Hypothalamus (tissue), 51 donors: Measurements from ENCODE around the gene ANO3.
A peak's percentile ranks its signal among the peaks of the same experiment; 100 is the strongest.

ENCODE experiments used
- DNase-seq, 51 donors: peaks; one replicate each; lab custom pipeline; 2025; lab: John Stamatoyannopoulos, UW

ANO3 gene

GRCh38 chr11:26480041-26480440, 148.1 kb downstream of the ANO3 start:
- no peak for DNase-seq

- no peak for DNase-seq
Observed at GRCh38 chr11:26483108-26483507, 151.2 kb downstream of the ANO3 start.

DNA sequence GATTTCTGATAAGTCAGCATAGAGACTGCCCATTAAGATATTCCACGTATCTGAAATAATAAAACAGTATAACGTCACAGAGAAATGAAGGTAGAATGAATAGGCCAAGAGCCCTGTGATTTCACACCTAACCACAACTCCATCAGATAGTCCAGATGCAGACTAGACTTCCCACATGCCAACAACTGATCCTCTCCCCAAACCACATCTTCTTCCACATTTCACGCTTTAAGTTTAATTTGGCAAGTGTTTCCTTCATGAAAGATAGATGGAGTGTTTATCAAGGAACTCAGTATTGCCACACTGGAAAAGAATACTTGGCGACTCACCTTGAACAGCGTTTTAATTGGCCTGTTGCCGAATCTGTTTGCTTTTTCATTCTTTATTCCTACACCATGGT, 158.6 kb downstream of the ANO3 start:
- no peak for DNase-seq

GRCh38 chr11:26493616-26494015, 161.7 kb downstream of the ANO3 start:
- no peak for DNase-seq

DNA sequence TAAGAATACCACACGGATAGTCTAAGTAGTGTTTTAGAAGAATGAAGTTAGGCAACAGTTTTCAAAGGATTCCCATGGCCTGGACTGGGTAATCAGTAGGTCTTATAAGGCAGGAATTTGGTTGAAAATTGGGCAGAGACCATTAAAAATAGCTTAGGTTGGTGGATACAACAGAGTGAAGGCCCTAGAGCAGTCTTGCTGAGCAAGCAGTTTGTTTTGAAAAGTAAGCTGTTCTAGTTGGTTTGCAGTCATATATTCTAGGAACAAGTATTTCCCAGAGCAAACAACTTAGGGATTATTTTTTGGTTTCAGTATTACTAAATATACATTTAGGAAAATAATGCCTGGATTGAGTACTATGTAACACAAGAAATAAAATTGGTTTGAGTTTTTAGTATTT, 175.3 kb downstream of the ANO3 start:
- no peak for DNase-seq

GRCh38 chr11:26510164-26510563, 178.2 kb downstream of the ANO3 start:
- DNase-seq: no peak

DNA sequence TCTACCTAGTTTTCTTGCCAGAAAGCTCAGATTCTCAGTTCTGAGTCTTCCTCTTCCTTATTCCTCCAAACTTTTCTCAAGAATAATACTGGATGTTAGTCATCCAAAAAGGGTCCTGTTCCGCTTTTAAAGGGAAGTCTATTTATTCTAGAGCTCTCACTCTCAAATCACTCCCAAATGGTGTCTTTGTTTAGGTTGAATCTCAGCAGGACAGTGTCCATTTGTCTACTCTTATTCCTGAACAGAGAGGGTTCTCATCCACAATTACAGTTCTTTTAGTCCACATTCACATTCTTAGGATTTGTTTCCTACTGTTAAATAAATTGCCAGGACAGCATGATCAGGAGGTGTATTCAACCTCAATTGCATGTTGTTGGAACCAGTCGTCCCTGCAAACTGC, 178.8 kb downstream of the ANO3 start:
- DNase-seq: no peak

DNA sequence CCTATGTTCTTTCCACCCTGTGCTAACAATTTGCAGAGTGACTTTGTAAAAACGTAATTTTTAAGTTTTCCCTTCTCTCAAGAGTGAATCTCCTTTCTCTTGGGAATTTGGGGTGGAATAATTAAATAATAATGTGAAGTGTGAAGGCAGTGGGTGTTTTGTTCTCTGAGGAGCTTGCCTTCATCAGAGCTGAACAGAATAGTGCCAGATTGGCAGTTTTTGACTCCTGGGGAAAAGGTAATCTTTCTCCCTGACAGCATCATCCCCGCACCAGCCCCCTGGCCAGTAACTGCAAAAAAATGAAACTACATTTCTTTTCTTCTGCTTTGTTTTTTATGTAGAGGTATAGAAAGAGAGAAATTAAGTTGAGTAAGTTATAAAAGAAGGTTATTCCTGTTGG, 180.3 kb downstream of the ANO3 start:
- DNase-seq: no peak

DNA sequence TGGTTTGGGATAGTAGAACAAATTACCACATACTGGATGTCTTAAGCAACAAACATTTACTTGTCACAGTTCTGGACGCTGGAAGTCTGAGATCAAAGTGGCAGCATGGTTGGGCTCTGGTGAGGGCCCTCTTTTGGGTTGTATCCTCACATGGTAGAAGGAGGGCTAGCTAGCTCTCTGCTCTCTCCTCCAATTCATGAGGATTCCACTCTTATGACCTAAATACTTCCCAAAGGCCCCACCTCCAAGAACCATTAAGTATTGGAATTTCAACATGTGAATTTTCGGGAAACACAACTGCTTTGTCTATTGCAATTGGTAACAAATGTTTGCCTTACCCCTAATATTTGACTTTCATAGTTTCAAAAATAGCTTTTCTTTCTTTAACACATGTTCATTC, 187.5 kb downstream of the ANO3 start:
- DNase-seq: no peak

DNA sequence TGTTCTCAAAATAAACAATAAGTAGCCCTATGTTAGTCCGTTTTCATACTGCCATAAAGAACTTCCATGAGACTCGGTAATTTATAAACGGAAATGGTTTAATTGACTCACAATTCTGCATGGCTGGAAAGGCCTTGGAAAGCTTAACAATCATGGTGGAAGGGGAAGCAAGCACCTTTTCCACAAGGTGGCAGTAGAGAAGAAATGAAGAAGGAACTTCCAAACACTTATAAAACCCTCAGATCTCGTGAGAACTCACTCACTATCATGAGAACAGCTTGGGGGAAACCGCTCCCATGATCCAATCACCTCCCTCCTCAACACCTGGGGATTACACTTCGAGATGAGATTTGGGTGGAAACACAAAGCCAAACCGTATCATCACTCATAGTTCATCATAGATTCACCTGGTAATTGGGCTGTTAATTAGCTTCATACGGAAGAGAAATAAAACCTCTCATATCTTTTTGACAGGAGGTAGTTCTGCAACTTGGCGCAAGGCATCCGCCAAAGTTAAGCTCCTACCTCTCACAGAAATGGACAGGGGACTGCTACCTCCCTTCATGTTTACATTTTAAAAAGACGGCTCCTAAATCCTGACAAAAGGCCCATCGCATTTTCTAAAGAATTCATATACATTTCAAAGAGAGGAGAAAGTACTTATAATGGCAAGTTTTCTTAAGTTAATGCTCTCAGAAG, 191.1 kb downstream of the ANO3 start:
- DNase-seq: no peak

DNA sequence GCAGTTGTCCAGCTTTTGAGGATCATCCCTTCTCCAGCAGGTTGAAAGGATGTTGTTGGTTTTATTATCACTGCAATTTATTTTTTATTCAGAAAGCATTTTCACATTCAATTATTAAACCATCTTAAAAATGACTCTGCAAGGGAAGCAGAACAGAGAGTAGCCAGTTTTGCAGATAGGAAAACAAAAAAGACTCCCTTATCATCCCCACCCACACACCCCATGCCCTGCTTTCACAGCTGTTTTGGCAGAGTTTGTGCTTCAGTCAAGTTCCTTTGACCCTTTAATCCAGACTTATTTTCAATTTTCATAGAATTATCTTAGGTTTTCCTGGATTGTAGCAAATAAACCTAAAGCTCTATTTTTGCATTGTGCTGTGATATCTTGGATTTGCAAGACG, 195.8 kb downstream of the ANO3 start:
- DNase-seq: no peak

- DNase-seq: no peak
Observed at GRCh38 chr11:26537341-26537740, 205.4 kb downstream of the ANO3 start.

DNA sequence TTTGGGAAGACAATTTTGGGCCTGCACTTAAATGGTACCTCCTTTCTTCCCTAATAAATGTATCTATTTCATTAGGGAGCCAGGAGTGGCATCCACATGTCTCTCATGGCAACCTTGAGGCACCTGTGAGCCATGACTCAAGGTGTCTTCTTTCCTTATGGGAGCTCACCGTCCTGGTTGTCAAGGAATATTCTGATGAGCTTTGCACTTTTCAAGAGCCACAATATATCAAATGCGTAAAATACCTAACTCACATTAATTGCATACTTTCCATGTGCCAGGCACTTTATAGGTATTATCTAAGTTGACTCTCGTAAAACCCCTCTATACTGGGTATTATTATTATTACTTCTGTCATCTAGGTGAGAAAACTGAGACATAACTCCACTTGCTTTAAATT, 207.6 kb downstream of the ANO3 start:
- no peak for DNase-seq

DNA sequence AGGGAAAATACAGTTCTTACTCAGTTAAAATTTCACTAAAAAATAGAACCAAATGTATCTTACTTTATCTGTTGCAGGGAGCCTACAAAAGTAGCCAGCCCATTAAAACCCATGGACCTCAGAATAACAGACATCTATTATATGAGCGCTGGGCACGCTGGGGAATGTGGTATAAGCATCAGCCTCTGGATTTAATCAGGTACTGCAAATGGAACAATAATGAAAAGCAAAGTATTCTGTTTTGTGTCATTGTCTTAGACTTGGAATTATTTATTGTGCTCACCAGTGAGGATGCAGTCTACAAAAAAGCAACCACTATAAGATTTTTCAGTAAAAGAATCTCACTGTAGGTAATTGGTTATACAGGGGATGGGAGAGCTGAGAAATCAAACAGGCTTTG, 209.9 kb downstream of the ANO3 start:
- DNase-seq: no peak

DNA sequence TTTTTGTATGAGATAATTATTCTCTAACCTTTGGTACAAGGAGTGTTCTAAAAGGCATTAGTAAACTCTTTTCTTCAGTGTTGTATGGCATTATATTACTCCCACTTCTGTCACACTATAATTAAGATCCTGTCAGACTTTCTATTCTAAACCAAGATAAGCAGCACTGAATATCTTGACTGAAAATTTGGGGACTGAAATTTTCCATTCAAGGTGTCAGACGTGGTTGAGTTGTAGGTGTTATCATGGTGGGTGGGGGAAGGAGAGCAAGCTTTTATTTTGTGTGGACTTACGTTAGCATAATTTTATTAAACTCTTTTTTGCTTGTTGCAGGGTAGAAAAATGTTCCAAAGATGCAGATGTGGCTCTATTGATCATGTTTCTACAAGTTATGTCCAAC, 217.2 kb downstream of the ANO3 start:
- peak in 1 of 51 donors; percentile 29 for DNase-seq

GRCh38 chr11:26550022-26550421, 218.1 kb downstream of the ANO3 start:
- no peak for DNase-seq

GRCh38 chr11:26551186-26551801, 219.4 kb downstream of the ANO3 start:
- DNase-seq: no peak

DNA sequence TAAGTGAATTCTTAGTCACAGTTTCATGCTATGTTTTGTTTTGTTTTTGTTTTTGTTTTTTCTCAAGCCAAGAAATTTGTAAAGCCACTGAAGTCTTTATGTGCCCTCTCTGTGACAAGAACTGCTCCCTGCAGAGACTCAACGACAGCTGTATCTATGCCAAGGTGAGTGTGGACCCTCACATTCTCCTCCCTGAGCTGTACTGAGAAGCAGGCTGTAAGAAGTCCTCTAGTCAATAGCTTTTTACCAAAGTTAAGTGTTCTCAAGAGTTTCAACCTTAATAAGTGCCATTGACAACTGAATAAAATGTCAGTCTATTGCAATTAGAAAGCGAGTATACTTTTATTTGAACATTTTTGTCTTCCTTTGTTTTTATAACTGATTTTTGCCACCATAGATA, 221.3 kb downstream of the ANO3 start:
- DNase-seq: no peak

GRCh38 chr11:26554455-26554854, 222.5 kb downstream of the ANO3 start:
- no peak for DNase-seq

DNA sequence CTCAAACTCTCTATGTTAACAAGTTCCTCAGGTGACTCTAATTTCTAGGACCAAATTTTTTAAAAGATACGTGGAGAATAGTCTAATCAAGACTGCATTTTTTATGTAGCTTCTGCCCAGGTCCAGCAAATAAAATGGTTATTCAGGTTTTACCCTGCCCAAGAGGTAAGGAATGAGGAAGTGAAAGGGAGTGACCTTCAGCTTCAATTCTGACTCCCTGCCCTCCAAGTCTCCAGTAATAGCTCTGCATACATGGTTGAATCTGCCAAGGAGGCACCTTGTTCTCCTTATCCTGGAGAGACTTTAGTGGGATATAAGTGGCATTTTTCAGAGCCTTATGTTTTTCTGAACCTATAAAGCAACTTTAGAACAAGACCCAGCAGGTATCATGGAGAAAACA, 224.7 kb downstream of the ANO3 start:
- no peak for DNase-seq

DNA sequence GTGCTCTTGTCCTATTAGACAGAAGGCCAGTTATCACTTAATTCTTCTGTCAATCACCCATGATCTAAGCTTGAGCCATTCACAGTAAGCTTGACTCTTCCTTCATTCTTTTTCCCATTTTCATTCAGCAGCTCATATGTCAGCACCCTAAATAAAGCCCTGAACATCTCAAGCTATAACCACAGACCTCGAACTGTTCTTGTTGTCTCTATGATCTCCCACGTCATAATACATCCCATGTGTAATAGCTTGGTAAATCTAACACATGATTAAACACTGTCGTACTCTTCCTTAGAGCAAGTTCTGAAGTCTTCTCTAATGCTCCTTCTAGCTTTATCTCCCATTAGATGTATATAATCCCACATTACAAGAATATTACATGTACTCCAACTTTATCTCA, 225.7 kb downstream of the ANO3 start:
- DNase-seq: no peak

GRCh38 chr11:26558190-26558589, 226.3 kb downstream of the ANO3 start:
- no peak for DNase-seq

- DNase-seq: no peak
Observed at GRCh38 chr11:26569646-26570045, 237.7 kb downstream of the ANO3 start.
